LNCAP (cell line): ENCODE results near the gene LAMC1.

Experiments
- TF ChIP-seq, protein P1 (sequence below): fragments of 450-650 bp; IDR thresholded peaks from 2 replicates; pipeline ENCODE4 v1.5.1; 2017; ENCODE audit warnings: mild to moderate bottlenecking

The LAMC1 gene

DNA sequence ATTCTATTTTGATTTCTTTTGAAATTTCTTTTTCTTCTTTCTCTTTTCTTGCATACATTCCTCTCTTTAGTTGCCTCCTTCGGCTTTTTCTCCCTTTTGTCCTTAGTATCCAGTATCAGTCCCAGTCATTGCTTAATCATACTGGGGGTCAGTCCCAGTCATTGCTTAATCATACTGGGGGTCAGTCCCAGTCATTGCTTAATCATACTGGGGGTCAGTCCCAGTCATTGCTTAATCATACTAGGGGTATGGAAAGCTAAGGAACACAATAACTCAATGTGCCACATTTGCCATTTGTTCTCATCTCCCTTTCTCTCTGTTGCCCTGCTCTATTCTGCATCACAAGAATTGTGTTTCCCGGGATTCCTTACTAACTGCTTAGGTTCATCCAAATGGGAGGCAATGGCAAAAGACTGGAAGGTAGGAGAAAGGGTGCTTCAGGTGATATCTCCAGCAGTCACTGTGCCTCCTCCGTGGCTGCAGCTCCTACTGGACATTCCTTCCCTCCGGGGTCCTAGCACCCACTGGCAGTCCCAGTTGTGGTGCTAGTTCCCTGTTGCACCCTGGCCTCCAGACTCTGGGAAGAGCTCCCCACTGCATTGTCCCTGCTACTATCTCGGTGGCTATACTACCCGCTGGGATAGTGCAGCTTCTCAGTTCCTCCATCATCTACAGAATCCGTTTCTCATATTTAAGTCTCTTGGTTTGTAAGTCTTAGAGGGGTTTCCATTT is 32.6 kb upstream of the LAMC1 start:
- TF ChIP-seq, protein P1, sequence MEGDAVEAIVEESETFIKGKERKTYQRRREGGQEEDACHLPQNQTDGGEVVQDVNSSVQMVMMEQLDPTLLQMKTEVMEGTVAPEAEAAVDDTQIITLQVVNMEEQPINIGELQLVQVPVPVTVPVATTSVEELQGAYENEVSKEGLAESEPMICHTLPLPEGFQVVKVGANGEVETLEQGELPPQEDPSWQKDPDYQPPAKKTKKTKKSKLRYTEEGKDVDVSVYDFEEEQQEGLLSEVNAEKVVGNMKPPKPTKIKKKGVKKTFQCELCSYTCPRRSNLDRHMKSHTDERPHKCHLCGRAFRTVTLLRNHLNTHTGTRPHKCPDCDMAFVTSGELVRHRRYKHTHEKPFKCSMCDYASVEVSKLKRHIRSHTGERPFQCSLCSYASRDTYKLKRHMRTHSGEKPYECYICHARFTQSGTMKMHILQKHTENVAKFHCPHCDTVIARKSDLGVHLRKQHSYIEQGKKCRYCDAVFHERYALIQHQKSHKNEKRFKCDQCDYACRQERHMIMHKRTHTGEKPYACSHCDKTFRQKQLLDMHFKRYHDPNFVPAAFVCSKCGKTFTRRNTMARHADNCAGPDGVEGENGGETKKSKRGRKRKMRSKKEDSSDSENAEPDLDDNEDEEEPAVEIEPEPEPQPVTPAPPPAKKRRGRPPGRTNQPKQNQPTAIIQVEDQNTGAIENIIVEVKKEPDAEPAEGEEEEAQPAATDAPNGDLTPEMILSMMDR, result no peak

DNA sequence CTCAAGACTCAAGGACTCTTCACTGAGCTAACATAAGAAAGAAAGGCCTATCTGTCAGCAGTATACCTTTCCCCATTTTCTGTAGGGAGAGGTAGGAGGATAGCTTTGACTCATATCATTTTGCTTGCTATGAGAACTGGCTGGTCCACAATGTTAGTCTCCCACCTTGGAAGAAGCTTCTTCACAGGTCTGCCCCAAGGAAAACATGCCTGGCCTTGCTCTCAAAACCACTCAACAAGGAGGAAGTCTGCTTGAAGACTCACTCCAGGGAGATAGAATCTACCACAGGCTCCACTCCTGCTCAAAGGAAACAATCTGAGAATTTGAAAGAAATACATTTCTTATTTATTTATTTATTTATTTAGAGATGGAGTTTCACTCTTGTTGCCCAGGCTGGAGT is 29.5 kb upstream of the LAMC1 start:
- TF ChIP-seq, protein P1, result no peak

DNA sequence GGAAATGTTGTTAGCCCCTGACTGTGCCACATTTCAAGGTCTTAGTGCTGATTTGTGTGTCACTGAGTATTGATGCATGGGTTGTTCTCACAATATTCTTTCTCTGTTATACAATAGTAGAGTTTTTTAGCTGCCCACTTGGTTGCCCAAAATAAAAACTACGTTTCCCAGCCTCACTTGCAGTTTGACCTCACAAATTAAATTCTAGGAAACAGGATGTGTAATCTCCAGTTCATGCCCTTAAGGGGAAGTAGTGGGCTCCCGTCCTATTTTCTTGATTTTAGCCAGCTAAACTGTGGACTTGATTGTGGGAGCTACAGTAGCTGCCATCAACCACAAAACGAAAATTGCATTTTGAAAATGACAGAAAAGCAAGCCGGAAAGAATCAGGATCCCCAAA is 27.3 kb upstream of the LAMC1 start:
- TF ChIP-seq, protein P1, result no peak

DNA sequence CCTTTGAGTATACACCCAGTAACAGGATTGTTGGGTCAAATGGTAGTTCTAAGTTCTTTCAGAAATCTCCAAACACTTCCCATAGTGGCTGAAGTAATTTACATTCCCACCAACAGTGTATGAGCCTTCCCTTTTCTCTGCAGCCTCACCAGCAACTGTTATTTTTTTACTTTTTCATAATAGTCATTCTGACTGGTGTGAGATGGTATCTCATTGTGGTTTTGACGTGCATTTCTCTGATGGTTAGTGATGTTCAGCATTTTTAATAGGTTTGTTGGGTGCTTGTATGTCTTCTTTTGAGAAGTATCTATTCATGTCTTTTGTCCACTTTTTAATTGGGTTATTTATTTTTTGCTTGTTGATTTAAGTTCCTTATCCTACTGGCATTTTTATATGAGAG is 26.4 kb upstream of the LAMC1 start:
- TF ChIP-seq, protein P1, result no peak

DNA sequence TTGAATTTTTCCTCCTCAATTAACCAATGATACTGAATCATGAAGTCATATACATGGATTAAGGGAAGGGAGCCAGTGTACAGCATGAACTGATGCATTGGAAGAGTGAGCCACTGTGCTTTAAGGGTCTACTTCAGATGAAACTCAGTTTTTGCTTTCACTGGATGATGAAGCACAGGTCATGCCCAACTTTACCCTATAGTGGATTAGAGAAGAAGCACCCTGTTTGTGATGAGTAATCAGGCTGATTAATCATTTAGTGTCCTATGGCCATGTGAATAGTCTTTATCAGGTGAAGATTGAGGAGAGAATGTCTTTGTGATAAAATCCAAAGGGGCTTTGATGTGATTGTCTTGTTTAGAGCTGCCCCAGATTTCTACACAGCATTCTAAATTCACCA is 24.7 kb upstream of the LAMC1 start:
- TF ChIP-seq, protein P1, result no peak

DNA sequence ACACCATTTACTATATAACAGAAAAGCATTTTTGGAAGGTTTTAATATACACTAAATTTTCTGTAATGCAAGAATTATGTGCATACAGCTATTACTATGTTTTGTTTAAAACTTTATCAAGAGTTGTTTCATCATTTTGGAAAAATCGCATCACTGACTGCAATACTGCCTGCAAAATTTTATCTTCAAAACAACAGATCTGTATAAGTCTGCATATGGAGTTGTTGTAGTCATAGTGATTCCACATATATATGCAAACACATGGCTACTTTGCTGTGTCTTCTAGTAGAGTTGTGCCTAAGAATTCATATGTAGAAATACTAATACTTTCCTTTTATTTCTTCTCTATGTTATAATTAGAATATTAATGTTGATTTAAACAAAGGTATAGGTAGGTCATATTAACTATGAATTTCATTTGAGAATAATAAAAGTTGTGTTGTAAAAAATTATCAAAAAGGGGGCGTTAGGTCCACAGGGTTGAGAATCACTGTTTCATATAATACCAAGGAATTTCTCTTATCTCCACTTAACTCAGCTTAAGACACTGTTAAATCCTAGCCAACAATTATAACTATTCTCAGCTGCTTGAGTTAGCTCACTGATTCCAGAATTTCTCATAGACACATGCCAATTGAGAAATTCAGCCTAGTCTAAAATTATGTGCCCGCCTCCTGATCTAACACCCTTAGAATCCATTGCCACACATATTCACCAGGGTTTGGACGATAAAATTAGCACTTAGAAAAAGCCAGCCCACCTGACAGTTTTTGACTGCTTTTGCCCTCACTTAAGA is 22.9 kb upstream of the LAMC1 start:
- TF ChIP-seq, protein P1, result no peak

DNA sequence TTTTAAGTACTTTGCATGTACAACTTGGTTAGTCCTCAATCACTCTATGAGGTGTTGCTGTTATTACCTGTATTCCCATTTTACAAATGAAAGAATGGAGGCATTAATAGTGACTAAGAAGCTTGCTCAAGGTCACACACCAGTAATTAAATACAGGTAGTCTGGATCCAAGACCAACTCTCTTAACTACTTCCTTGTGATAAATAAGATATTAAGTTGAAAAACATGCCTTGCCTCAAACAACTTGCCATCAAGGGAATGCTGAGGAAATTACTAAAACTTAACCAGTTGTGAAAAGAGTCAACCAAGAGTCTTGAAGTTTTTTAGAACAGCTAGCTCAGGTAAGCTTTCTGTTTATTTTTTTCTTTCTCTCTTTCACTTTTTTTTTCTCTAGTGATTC is 21.0 kb upstream of the LAMC1 start:
- TF ChIP-seq, protein P1, result no peak
